Activated T-helper 17 cell treated with anti-CD3 and anti-CD28 coated beads, Interleukin-2, amount 50 U/mL, for 72 hours (primary cell): Measurements from ENCODE around the gene CACUL1. TPM values are rescaled to one million over a fixed set of nuclear protein-coding genes. Genes with fewer than 3 reads are reported as not detected.
A peak's percentile ranks its signal among the peaks of the same experiment; 100 is the strongest.
"Not testable (repeated sequence)": the region's sequence is repeated elsewhere in the genome, so short reads cannot be mapped to it uniquely, and the experiment has no call there.

Experiments
- ATAC-seq: fragments of 150-1000 bp; cut with Tn5 transposase; replicated peaks from 2 replicates; pipeline ENCODE4 v1.10.0; 2021; ENCODE audit warnings: mild to moderate bottlenecking, moderate library complexity
- H3K27ac Mint-ChIP-seq: one replicate; pipeline ENCODE4 v1.8.0; 2022; ENCODE audit warnings: mixed read lengths
- H3K27me3 Mint-ChIP-seq: one replicate; pipeline ENCODE4 v1.8.0; 2022; ENCODE audit warnings: mixed read lengths
- H3K36me3 Mint-ChIP-seq: one replicate; pipeline ENCODE4 v1.8.0; 2022; ENCODE audit warnings: low read depth, mild to moderate bottlenecking, mixed read lengths
- H3K4me1 Mint-ChIP-seq: one replicate; pipeline ENCODE4 v1.8.0; 2022; ENCODE audit warnings: mixed read lengths
- H3K4me3 Mint-ChIP-seq: one replicate; pipeline ENCODE4 v1.8.0; 2022; ENCODE audit warnings: mild to moderate bottlenecking, mixed read lengths
- H3K9me3 Mint-ChIP-seq: one replicate; pipeline ENCODE4 v1.8.0; 2022; ENCODE audit warnings: mixed read lengths
- total RNA-seq, 2 donors: library from RNA; stranded (reverse); gene quantifications; one replicate each; pipeline ENCODE4 v1.2.3, GENCODE V29; 2022

CACUL1 gene
- total RNA-seq, 2 donors from 2014 or later, result 25.6 to 29.2 TPM

- Mint-ChIP-seq H3K4me3 (peak overlapping the region; percentile 91), H3K27ac (peak overlapping the region; percentile 89), H3K27me3 (peaks cover 8% of the 10 kb centered on the region), H3K9me3 (no peaks in the 10 kb centered on the region), H3K36me3 (peaks cover 18% of the 10 kb centered on the region), H3K4me1 (peaks cover 16% of the 10 kb centered on the region)
- peak; percentile 13 for ATAC-seq
These were observed 1.2 kb downstream of the CACUL1 start for GRCh38 chr10:118753331-118754228.

DNA sequence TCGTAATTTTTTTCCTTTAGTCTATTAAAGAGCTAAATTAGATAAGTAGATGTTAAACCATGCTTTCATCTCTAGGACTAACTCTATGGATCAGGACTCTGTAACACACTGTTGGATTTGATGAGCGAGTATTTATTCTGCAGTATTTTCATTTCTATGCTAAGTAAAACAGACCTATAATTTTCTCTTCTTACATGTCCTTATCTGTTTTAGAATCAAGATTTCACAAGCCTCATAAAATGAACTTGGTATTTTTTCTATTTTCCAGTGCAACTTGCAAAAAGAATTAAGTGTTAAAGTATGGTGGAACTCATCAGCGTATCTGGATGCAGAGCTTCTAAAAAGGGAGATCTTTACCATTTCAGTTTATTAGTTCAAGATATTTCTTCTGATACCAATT, 2.4 kb downstream of the CACUL1 start:
- ATAC-seq, result no peak
- Mint-ChIP-seq H3K9me3 (no peaks in the 10 kb centered on the region), H3K27ac (no peak overlapping the region), H3K27me3 (peaks cover 8% of the 10 kb centered on the region), H3K36me3 (peaks cover 29% of the 10 kb centered on the region), H3K4me3 (peak overlapping the region; percentile 91), H3K4me1 (peaks cover 21% of the 10 kb centered on the region)

DNA sequence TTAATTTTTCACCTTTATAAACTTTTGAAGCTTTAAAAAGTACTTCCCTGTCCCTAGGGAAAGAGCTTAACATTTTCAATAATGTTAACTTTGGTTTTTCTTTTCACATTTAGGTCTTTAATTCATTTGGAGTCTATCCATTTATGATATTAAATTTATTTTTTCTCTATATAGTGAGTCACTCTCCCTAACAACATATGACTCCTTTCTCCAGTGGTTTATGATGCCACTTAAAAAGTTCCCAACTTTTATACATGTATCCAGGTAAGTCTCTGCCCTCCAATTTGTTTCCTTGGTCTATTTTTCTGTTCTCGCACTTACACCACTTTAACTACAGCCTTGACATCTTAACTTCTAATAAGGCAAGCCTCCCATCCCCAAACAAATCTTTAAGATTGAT, 3.5 kb downstream of the CACUL1 start:
- no peak overlapping the region for H3K27ac Mint-ChIP-seq
- peaks cover 3% of the 10 kb centered on the region for H3K27me3 Mint-ChIP-seq
- H3K4me1 Mint-ChIP-seq, result peaks cover 26% of the 10 kb centered on the region
- H3K36me3 Mint-ChIP-seq, result peaks cover 32% of the 10 kb centered on the region
- no peaks in the 10 kb centered on the region for H3K9me3 Mint-ChIP-seq
- no peak overlapping the region for H3K4me3 Mint-ChIP-seq
- no peak for ATAC-seq

GRCh38 chr10:118748041-118748440, 6.7 kb downstream of the CACUL1 start:
- peaks cover 23% of the 10 kb centered on the region for H3K36me3 Mint-ChIP-seq
- ATAC-seq, result no peak
- no peak overlapping the region for H3K27ac Mint-ChIP-seq
- H3K4me1 Mint-ChIP-seq, result peaks cover 20% of the 10 kb centered on the region
- H3K27me3 Mint-ChIP-seq, result no peaks in the 10 kb centered on the region
- no peaks in the 10 kb centered on the region for H3K9me3 Mint-ChIP-seq
- no peak overlapping the region for H3K4me3 Mint-ChIP-seq

GRCh38 chr10:118746246-118746645, 8.5 kb downstream of the CACUL1 start:
- Mint-ChIP-seq H3K9me3 (no peaks in the 10 kb centered on the region), H3K4me3 (no peak overlapping the region), H3K36me3 (peaks cover 18% of the 10 kb centered on the region), H3K27me3 (no peaks in the 10 kb centered on the region), H3K27ac (no peak overlapping the region), H3K4me1 (peaks cover 20% of the 10 kb centered on the region)
- ATAC-seq, result no peak

GRCh38 chr10:118745056-118745455, 9.7 kb downstream of the CACUL1 start:
- Mint-ChIP-seq H3K4me1 (peaks cover 20% of the 10 kb centered on the region), H3K27ac (no peak overlapping the region)

DNA sequence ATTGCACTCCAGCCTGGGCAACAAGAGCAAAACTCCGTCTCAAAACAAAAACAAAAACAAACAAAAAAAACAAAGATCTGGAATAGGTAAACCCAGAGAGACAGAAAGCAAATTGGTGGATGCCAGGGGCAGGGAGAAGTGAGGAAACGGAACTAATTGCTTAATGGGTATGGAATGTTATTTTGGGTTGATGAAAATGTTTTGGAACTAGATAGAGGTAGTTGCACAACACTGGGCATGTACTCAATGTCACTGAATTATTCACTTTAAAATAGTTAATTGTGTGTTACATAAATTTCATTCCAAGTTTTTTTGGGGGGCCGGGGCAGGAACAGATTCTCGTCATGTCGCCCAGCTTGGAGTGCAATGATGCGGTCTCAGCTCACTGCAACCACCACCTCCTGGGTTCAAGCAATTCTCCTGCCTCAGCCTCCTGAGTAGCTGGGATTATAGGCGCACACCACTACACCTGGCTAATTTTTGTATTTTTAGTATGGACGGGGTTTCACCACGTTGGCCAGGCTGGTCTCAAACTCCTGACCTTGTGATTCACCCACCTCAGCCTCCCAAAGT, 10.3 kb downstream of the CACUL1 start:
- H3K27ac Mint-ChIP-seq, H3K27me3 Mint-ChIP-seq, H3K4me3 Mint-ChIP-seq, H3K9me3 Mint-ChIP-seq, ATAC-seq: not testable (repeated sequence)
- Mint-ChIP-seq H3K4me1 (peaks cover 22% of the 10 kb centered on the region), H3K36me3 (peaks cover 18% of the 10 kb centered on the region)

More at GRCh38 chr10:118745056-118745455, 9.7 kb downstream of the CACUL1 start:
- no peak for ATAC-seq
- Mint-ChIP-seq H3K27me3 (no peaks in the 10 kb centered on the region), H3K9me3 (no peaks in the 10 kb centered on the region), H3K4me3 (no peak overlapping the region), H3K36me3 (peaks cover 18% of the 10 kb centered on the region)

GRCh38 chr10:118742782-118743181, 12.0 kb downstream of the CACUL1 start:
- H3K9me3 Mint-ChIP-seq, result no peaks in the 10 kb centered on the region
- H3K36me3 Mint-ChIP-seq, result peaks cover 7% of the 10 kb centered on the region
- H3K4me1 Mint-ChIP-seq, result peaks cover 25% of the 10 kb centered on the region
- H3K4me3 Mint-ChIP-seq, result no peak overlapping the region
- no peak overlapping the region for H3K27ac Mint-ChIP-seq
- no peaks in the 10 kb centered on the region for H3K27me3 Mint-ChIP-seq
- ATAC-seq, result no peak

DNA sequence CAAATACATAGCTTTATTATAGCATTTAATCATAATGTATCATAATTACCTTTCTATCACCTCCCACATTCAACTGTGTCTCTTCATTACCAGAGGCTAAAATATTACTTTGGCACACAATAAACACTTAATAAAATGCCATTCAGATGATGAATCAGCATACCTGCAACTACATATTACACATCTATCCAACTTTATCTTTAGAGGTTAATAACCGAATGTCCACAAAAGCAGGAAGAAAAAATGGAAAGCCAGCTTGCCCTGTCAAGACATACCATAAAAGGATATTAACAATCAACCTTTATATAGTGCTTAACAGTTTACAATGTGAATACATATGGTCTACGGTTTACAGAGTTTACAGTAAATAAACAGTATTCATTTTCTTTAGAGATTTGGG, 12.7 kb downstream of the CACUL1 start:
- no peak for ATAC-seq

GRCh38 chr10:118738406-118738805, 16.4 kb downstream of the CACUL1 start:
- no peak for ATAC-seq
- Mint-ChIP-seq H3K4me1 (peaks cover 24% of the 10 kb centered on the region), H3K27me3 (no peaks in the 10 kb centered on the region), H3K9me3 (no peaks in the 10 kb centered on the region), H3K4me3 (no peak overlapping the region), H3K36me3 (no peaks in the 10 kb centered on the region), H3K27ac (no peak overlapping the region)

More for the DNA sequence above, 12.7 kb downstream of the CACUL1 start:
- Mint-ChIP-seq H3K36me3 (no peaks in the 10 kb centered on the region), H3K4me3 (no peak overlapping the region), H3K27ac (no peak overlapping the region), H3K27me3 (no peaks in the 10 kb centered on the region), H3K9me3 (no peaks in the 10 kb centered on the region), H3K4me1 (peaks cover 19% of the 10 kb centered on the region)

- Mint-ChIP-seq H3K4me1 (peaks cover 28% of the 10 kb centered on the region), H3K27me3 (no peaks in the 10 kb centered on the region), H3K36me3 (no peaks in the 10 kb centered on the region), H3K4me3 (no peak overlapping the region), H3K27ac (no peak overlapping the region), H3K9me3 (no peaks in the 10 kb centered on the region)
- no peak for ATAC-seq
These were observed 17.0 kb downstream of the CACUL1 start for GRCh38 chr10:118737603-118738302.

- Mint-ChIP-seq H3K4me3 (no peak overlapping the region), H3K4me1 (peaks cover 44% of the 10 kb centered on the region), H3K9me3 (no peaks in the 10 kb centered on the region), H3K36me3 (no peaks in the 10 kb centered on the region), H3K27me3 (no peaks in the 10 kb centered on the region), H3K27ac (no peak overlapping the region)
- no peak for ATAC-seq
These were observed 19.5 kb downstream of the CACUL1 start for GRCh38 chr10:118735294-118735693.

DNA sequence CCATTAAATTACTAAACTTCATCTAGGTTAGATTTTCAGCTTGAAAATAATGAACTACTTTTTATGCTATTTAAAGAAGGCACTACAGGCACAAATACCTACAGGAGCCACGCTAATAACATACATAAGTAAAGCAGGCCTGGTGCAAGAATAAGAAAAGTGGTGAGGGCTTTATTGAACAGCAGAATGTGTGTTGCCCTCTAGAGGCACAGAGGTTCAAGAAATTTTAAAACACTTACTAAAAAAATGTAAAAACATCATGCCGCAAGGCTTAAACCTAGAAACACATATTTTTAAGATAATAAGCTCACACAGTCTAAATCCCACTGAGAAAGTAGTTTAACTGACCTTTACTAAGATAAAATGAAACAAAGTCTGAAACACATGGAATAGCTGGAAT, 20.3 kb downstream of the CACUL1 start:
- no peaks in the 10 kb centered on the region for H3K36me3 Mint-ChIP-seq
- peaks cover 50% of the 10 kb centered on the region for H3K4me1 Mint-ChIP-seq
- no peak for ATAC-seq
- no peak overlapping the region for H3K27ac Mint-ChIP-seq
- H3K9me3 Mint-ChIP-seq, result no peaks in the 10 kb centered on the region
- no peaks in the 10 kb centered on the region for H3K27me3 Mint-ChIP-seq
- H3K4me3 Mint-ChIP-seq, result no peak overlapping the region

- Mint-ChIP-seq H3K9me3 (no peaks in the 10 kb centered on the region), H3K36me3 (peaks cover 6% of the 10 kb centered on the region), H3K4me3 (peak overlapping the region; percentile 48), H3K27ac (peak overlapping the region; percentile 21), H3K4me1 (peaks cover 49% of the 10 kb centered on the region), H3K27me3 (no peaks in the 10 kb centered on the region)
- peak; percentile 81 for ATAC-seq
These were observed 22.3 kb downstream of the CACUL1 start for GRCh38 chr10:118732245-118733165.
